Ovary (tissue), 3 donors: ENCODE results near the gene ANKH.

Experiments
- CTCF ChIP-seq, 3 donors: fragments of 450-650 bp in 2 of 3; fragments of 200-600 bp in 1 of 3; IDR thresholded peaks; one replicate each; pipeline versions ENCODE4 v1.5.1 to v1.8.0; 2016 to 2022; ENCODE audit warnings: antibody characterized with exemption in 3 of 3, mild to moderate bottlenecking in 1 of 3
- EP300 ChIP-seq: sonication (generic); formaldehyde crosslinking; IDR thresholded peaks from one replicate; pipeline ENCODE4 v1.6.1; 2017; ENCODE audit warnings: antibody characterized with exemption
- POLR2A ChIP-seq: fragments of 450-650 bp; IDR thresholded peaks from one replicate; pipeline ENCODE4 v1.6.1; 2017; ENCODE audit warnings: antibody characterized with exemption, mild to moderate bottlenecking, moderate library complexity
- donor health status: DM: no; HTN: no; CAD: no.

- TF ChIP-seq CTCF (IDR thresholded peaks at IDR 0.05) (no peak), POLR2A (no peak), EP300 (no peak)
These were observed 170.0 kb downstream of the ANKH start for GRCh38 chr5:14701556-14701955.
